K562 (cell line): ENCODE measurements around the gene NEDD8. TPM values are rescaled to one million over a fixed set of nuclear protein-coding genes. Genes with fewer than 3 reads are reported as not detected.

ENCODE experiments used
- BHLHE40 ChIP-seq: IDR thresholded peaks from 2 replicates; pipeline ENCODE4 v1.6.1; 2011; ENCODE audit warnings: low read length, improper control_type of control experiment
- CCNT2 ChIP-seq: IDR thresholded peaks from 2 replicates; pipeline ENCODE4 v1.6.1; 2011; ENCODE audit warnings: borderline replicate concordance, low read depth, mild to moderate bottlenecking, moderate library complexity, mixed read lengths, low read length; ENCODE audit not compliant: insufficient read length; ENCODE audit errors: extremely low read depth
- ESRRA ChIP-seq: fragments of 450-650 bp; IDR thresholded peaks from 2 replicates; pipeline ENCODE4 v1.6.1; 2014; ENCODE audit warnings: low read depth, mild to moderate bottlenecking, moderate library complexity, borderline replicate concordance
- HMG20A ChIP-seq: fragments of 450-650 bp; formaldehyde crosslinking; conservative IDR thresholded peaks from 2 replicates; pipeline ENCODE4 v1.4.0; 2020; ENCODE audit warnings: mild to moderate bottlenecking, mixed read lengths
- MXI1 ChIP-seq: IDR thresholded peaks from 2 replicates; pipeline ENCODE4 v1.6.1; 2011; ENCODE audit warnings: low read depth, mild to moderate bottlenecking, improper control_type of control experiment, low read length
- MYC ChIP-seq, 2 experiments: fragments of 250-450 bp in 1 of 2; sonication (Bioruptor Pico) in 1 of 2; IDR thresholded peaks; 2 replicates each; pipeline versions ENCODE4 v1.5.1 to v1.6.1; 2012 to 2021; ENCODE audit warnings: low read depth in 2 of 2, borderline replicate concordance in 1 of 2, improper control_type of control experiment in 1 of 2, low read length in 1 of 2, mild to moderate bottlenecking in 1 of 2, moderate library complexity in 1 of 2
- NR4A1 ChIP-seq, 2 experiments: fragments of 250-450 bp in 1 of 2; fragments of 450-650 bp in 1 of 2; sonication (Bioruptor Pico) in 1 of 2; IDR thresholded peaks; 2 replicates each; pipeline versions ENCODE4 v1.4.0 to v1.6.1; 2016 to 2020; ENCODE audit warnings: mild to moderate bottlenecking in 2 of 2, missing compliant biosample characterization in 1 of 2, missing genetic modification characterization in 1 of 2, moderate library complexity in 1 of 2
- POLR2AphosphoS2 ChIP-seq: IDR thresholded peaks from 2 replicates; pipeline ENCODE4 v1.6.1; 2012; ENCODE audit warnings: low read length, improper control_type of control experiment
- PTTG1 ChIP-seq: fragments of 450-650 bp; IDR thresholded peaks from 2 replicates; pipeline ENCODE4 v1.6.1; 2016; ENCODE audit warnings: low read depth, mild to moderate bottlenecking, missing genetic modification characterization, missing compliant biosample characterization
- RB1 ChIP-seq: fragments of 450-650 bp; IDR thresholded peaks from 2 replicates; pipeline ENCODE4 v1.6.1; 2017; ENCODE audit warnings: low read depth, mild to moderate bottlenecking
- TAF15 ChIP-seq: fragments of 200-400 bp; formaldehyde crosslinking; IDR thresholded peaks from 2 replicates; pipeline ENCODE4 v1.6.1; 2017; ENCODE audit warnings: mild to moderate bottlenecking, low read depth, low read length, moderate library complexity
- TBP ChIP-seq: optimal IDR thresholded peaks from 2 replicates; pipeline ENCODE3; 2011; ENCODE audit warnings: low read depth, low read length, improper control_type of control experiment
- TFAM ChIP-seq: fragments of 250-450 bp; sonication (Bioruptor Pico); conservative IDR thresholded peaks from 2 replicates; pipeline ENCODE4 v1.5.0; 2021; ENCODE audit warnings: mild to moderate bottlenecking, moderate library complexity
- WHSC1 ChIP-seq: IDR thresholded peaks from one replicate; pipeline ENCODE4 v1.6.1; 2012; ENCODE audit warnings: low read length, control low read depth, inconsistent platforms
- ZC3H8 ChIP-seq: fragments of 450-650 bp; IDR thresholded peaks from 2 replicates; pipeline ENCODE4 v1.6.1; 2017
- ZNF77 ChIP-seq: fragments of 250-450 bp; sonication (Bioruptor Pico); IDR thresholded peaks from 2 replicates; pipeline ENCODE4 v1.5.0; 2020
- polyA plus RNA-seq, 8 experiments: library from polyadenylated mRNA; depleted of rRNA in 4 of 8; stranded (reverse) in 5 of 8; unstranded in 3 of 8; fragments of >200 nt; fragmentation: Nextera tagmentation in 2 of 8; fragmentation: Illumina TruSeq in 1 of 8; extraction: Ambion mirVana in 2 of 8; extraction: Trizol in 1 of 8; gene quantifications; 2 replicates each; pipeline versions ENCODE4 v1.2.1 to v1.2.3, GENCODE V29; 2011 to 2014; ENCODE audit warnings: inconsistent platforms in 1 of 8, missing spikeins in 1 of 8
- total RNA-seq, 7 experiments: library from RNA; depleted of rRNA in 6 of 7; stranded (reverse); fragments of >200 nt in 6 of 7; fragmentation: Illumina TruSeq in 2 of 7; extraction: Trizol in 2 of 7; gene quantifications; 2 replicates each; pipeline versions ENCODE4 v1.2.1 to v1.2.3, GENCODE V29; 2011 to 2021; ENCODE audit warnings: low replicate concordance in 1 of 7
- TF ChIP-seq, protein P1 (sequence below), 2 experiments: fragments of 450-650 bp; conservative IDR thresholded peaks; 2 replicates each; pipeline ENCODE4 v1.6.1; 2017; ENCODE audit warnings: mild to moderate bottlenecking in 2 of 2, moderate library complexity in 2 of 2
- TF ChIP-seq, protein P2 (sequence below): sonication (generic); formaldehyde crosslinking; IDR thresholded peaks from 2 replicates; pipeline ENCODE4 v1.8.0; 2022; ENCODE audit warnings: mild to moderate bottlenecking, missing genetic modification reagents
- TF ChIP-seq, protein P3 (sequence below): fragments of 250-450 bp; sonication (Bioruptor Pico); IDR thresholded peaks from 2 replicates; pipeline ENCODE4 v1.8.0; 2022; ENCODE audit warnings: inconsistent platforms
- TF ChIP-seq, protein P4 (sequence below): sonication (generic); formaldehyde crosslinking; IDR thresholded peaks from 2 replicates; pipeline ENCODE4 v1.4.0; 2020; ENCODE audit warnings: mild to moderate bottlenecking, missing genetic modification reagents

The NEDD8 gene
- total and polyA plus RNA-seq, 9 of the 15 experiments (the other 6 are each of a cell fraction or from before 2014, with no cell fraction given), result 142 to 691 (median 260) TPM

DNA sequence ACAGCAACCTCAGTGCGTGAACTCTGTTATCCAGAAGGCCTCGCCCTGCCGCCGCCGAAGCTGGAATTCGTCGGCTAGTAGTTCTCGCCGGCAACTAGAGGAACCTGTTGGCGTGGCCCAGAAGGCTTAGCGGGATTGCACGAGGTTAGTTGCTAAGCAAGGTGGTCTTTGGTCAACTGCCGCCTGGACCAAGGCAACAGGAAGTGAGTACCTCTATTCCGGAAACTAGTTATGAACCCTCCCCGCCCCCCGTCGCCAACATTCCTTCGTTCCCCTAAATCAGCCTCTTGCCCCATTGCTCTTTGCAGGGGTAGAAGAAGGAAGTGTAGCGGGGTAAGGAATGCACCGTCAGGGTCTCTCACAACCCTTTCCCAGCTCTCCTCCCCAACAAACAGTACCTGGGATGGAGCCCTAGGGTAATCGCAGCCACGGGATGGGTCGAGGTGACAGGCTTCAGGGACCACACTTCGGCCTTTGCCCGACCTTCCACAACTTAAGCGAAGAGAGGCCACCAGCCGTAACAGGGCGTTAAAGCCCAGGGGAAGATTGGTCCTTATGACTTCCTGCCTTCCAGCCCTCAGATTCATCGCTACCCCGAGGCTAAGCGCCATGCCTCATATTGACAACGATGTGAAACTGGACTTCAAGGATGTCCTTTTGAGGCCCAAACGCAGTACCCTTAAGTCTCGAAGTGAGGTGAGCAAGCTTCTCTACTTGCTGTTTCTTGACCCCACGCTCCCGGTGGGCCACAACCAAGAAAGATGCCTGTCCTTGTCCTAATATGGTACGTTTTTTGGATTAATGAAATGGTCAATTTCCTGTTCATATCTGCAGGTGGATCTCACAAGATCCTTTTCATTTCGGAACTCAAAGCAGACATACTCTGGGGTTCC lies 724 bp upstream of the NEDD8 start, which contains the start of gene GMPR2 (continued):
- no peak for TF ChIP-seq POLR2AphosphoS2
- no peak for TF ChIP-seq HMG20A (CRISPR knock-in tag)
- no peak for TF ChIP-seq RB1
- TF ChIP-seq ZC3H8, result no peak
- TF ChIP-seq, protein P1, sequence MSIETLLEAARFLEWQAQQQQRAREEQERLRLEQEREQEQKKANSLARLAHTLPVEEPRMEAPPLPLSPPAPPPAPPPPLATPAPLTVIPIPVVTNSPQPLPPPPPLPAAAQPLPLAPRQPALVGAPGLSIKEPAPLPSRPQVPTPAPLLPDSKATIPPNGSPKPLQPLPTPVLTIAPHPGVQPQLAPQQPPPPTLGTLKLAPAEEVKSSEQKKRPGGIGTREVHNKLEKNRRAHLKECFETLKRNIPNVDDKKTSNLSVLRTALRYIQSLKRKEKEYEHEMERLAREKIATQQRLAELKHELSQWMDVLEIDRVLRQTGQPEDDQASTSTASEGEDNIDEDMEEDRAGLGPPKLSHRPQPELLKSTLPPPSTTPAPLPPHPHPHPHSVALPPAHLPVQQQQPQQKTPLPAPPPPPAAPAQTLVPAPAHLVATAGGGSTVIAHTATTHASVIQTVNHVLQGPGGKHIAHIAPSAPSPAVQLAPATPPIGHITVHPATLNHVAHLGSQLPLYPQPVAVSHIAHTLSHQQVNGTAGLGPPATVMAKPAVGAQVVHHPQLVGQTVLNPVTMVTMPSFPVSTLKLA (conservative IDR thresholded peaks at IDR 0.05), result peak in 1 of 2 experiments; percentile 56; a peak in 2 of 4 replicates
- TF ChIP-seq WHSC1, result no peak
- TF ChIP-seq, protein P2, sequence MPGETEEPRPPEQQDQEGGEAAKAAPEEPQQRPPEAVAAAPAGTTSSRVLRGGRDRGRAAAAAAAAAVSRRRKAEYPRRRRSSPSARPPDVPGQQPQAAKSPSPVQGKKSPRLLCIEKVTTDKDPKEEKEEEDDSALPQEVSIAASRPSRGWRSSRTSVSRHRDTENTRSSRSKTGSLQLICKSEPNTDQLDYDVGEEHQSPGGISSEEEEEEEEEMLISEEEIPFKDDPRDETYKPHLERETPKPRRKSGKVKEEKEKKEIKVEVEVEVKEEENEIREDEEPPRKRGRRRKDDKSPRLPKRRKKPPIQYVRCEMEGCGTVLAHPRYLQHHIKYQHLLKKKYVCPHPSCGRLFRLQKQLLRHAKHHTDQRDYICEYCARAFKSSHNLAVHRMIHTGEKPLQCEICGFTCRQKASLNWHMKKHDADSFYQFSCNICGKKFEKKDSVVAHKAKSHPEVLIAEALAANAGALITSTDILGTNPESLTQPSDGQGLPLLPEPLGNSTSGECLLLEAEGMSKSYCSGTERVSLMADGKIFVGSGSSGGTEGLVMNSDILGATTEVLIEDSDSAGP, result no peak
- TF ChIP-seq, protein P3, sequence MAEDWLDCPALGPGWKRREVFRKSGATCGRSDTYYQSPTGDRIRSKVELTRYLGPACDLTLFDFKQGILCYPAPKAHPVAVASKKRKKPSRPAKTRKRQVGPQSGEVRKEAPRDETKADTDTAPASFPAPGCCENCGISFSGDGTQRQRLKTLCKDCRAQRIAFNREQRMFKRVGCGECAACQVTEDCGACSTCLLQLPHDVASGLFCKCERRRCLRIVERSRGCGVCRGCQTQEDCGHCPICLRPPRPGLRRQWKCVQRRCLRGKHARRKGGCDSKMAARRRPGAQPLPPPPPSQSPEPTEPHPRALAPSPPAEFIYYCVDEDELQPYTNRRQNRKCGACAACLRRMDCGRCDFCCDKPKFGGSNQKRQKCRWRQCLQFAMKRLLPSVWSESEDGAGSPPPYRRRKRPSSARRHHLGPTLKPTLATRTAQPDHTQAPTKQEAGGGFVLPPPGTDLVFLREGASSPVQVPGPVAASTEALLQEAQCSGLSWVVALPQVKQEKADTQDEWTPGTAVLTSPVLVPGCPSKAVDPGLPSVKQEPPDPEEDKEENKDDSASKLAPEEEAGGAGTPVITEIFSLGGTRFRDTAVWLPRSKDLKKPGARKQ, result no peak
- no peak for TF ChIP-seq BHLHE40
- no peak for TF ChIP-seq ZNF77
- peak; percentile 5 for TF ChIP-seq TBP
- peak; percentile 29; the same call in 1 of the 2 replicates for TF ChIP-seq MYC (IDR thresholded peaks at IDR 0.05; ENCODE audit: low read depth, low read length)
- TF ChIP-seq MYC (CRISPR knock-in tag; IDR thresholded peaks at IDR 0.05; ENCODE audit: borderline replicate concordance, low read depth), result no peak
- TF ChIP-seq ESRRA, result 0 out of 2 replicates have a peak, but pooled peaks have one; percentile 9
- TF ChIP-seq, protein P4, sequence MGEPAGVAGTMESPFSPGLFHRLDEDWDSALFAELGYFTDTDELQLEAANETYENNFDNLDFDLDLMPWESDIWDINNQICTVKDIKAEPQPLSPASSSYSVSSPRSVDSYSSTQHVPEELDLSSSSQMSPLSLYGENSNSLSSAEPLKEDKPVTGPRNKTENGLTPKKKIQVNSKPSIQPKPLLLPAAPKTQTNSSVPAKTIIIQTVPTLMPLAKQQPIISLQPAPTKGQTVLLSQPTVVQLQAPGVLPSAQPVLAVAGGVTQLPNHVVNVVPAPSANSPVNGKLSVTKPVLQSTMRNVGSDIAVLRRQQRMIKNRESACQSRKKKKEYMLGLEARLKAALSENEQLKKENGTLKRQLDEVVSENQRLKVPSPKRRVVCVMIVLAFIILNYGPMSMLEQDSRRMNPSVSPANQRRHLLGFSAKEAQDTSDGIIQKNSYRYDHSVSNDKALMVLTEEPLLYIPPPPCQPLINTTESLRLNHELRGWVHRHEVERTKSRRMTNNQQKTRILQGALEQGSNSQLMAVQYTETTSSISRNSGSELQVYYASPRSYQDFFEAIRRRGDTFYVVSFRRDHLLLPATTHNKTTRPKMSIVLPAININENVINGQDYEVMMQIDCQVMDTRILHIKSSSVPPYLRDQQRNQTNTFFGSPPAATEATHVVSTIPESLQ (CRISPR knock-in tag), result no peak
- TF ChIP-seq NR4A1 (CRISPR knock-in tag; IDR thresholded peaks at IDR 0.05), result no peak
- no peak for TF ChIP-seq NR4A1 (tag; IDR thresholded peaks at IDR 0.05)
- no peak for TF ChIP-seq TAF15
- TF ChIP-seq CCNT2, result no peak
- no peak for TF ChIP-seq PTTG1 (tag)
- no peak for TF ChIP-seq TFAM
- no peak for TF ChIP-seq MXI1
